A673 (cell line): Measurements from ENCODE around the gene MPI.

Experiments
- CTCF ChIP-seq: fragments of 300-800, 200-600 bp; sonication (generic); conservative IDR thresholded peaks from 2 replicates; pipeline ENCODE4 v1.5.1; 2017; ENCODE audit warnings: low read depth, mild to moderate bottlenecking, antibody characterized with exemption, low read length, moderate library complexity, mixed read lengths
- EZH2 ChIP-seq: fragments of 200-600 bp; sonication (generic); IDR thresholded peaks from 2 replicates; pipeline ENCODE4 v1.6.1; 2017; ENCODE audit warnings: borderline replicate concordance, low read depth, mild to moderate bottlenecking, mixed read lengths, antibody characterized with exemption, low read length; ENCODE audit not compliant: poor library complexity, severe bottlenecking

DNA sequence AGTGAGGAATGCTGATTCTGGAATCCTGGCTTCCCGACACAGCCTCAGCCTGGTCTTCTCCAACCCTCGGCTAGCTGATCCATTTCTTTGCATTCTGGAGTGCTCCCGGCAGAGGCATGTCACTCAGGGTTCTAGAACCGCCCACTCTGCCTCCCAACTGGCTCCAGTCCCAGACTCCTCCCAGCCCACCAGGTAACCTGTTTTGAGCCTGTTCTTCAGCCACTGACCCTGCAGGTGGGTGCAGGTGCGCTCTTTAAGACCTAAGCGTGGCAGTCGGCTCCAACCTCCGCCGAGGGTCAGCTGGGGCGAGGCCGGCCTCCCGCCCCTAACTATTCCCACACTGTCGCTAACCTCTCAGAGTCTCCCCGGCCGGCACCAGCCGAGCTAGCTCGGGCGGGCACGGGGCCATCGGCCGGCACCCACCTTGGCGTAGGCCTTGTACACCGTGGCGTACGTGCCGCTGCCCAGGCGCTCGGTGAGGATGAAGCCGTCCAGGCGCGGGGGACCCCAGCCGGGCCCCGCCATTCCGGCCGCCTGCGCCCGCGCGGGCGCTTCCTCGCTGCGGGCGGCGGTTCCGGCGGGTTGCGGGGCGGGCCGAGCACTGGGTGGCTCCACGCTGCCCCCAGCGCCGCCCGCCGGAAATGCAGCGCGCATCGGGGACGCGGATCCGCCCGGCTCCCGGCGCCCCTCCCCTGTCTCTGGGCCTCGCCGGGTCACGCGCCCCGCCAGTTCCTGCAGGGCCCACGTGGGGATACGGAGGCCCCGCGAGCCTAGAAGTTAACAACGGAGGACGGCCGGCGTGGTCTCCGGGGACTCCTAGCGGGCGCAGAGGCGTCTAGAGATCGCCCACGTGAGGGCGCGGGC, 47.0 kb upstream of the MPI start, which contains the start of gene ULK3:
- TF ChIP-seq CTCF (peak; percentile 60), EZH2 (no peak)
